HepG2 (cell line): ENCODE measurements around the gene ANKZF1. TPM values are rescaled to one million over a fixed set of nuclear protein-coding genes. Genes with fewer than 3 reads are reported as not detected.

Source experiments
- BATF2 ChIP-seq: sonication (generic); formaldehyde crosslinking; IDR thresholded peaks from 2 replicates; pipeline ENCODE4 v1.8.0; 2022; ENCODE audit warnings: mild to moderate bottlenecking, missing genetic modification reagents, moderate library complexity
- BHLHE40 ChIP-seq: IDR thresholded peaks from 2 replicates; pipeline ENCODE4 v1.6.1; 2011; ENCODE audit warnings: low read length, improper control_type of control experiment
- BRF2 ChIP-seq: sonication (generic); formaldehyde crosslinking; IDR thresholded peaks from 2 replicates; pipeline ENCODE4 v1.8.1; 2022; ENCODE audit warnings: mild to moderate bottlenecking, missing genetic modification reagents
- DDIT3 ChIP-seq: sonication (generic); formaldehyde crosslinking; IDR thresholded peaks from 2 replicates; pipeline ENCODE4 v1.4.0; 2020; ENCODE audit warnings: mild to moderate bottlenecking, missing genetic modification reagents
- HNRNPK ChIP-seq: fragments of 200-400 bp; formaldehyde crosslinking; IDR thresholded peaks from 2 replicates; pipeline ENCODE4 v1.6.1; 2018; ENCODE audit warnings: low read length, low read depth, moderate library complexity, mild to moderate bottlenecking; ENCODE audit not compliant: poor library complexity, severe bottlenecking
- KDM5B ChIP-seq: sonication (generic); formaldehyde crosslinking; IDR thresholded peaks from 2 replicates; pipeline ENCODE4 v1.4.0; 2020; ENCODE audit warnings: missing genetic modification reagents, mild to moderate bottlenecking, borderline replicate concordance
- NFE2L2 ChIP-seq: fragments of 150-350 bp; IDR thresholded peaks from 2 replicates; pipeline ENCODE4 v1.6.1; 2014; ENCODE audit warnings: low read length
- PITX1 ChIP-seq: sonication (generic); formaldehyde crosslinking; IDR thresholded peaks from 2 replicates; pipeline ENCODE4 v1.5.1; 2020; ENCODE audit warnings: mild to moderate bottlenecking, missing genetic modification reagents
- PLRG1 ChIP-seq: fragments of 450-650 bp; conservative IDR thresholded peaks from 2 replicates; pipeline ENCODE4 v1.6.1; 2016
- RARG ChIP-seq: sonication (generic); formaldehyde crosslinking; IDR thresholded peaks from 2 replicates; pipeline ENCODE4 v1.4.0; 2020; ENCODE audit warnings: low read depth, mild to moderate bottlenecking, missing genetic modification reagents
- SKIL ChIP-seq: sonication (generic); formaldehyde crosslinking; IDR thresholded peaks from 2 replicates; pipeline ENCODE4 v1.8.0; 2022; ENCODE audit warnings: missing genetic modification reagents, mild to moderate bottlenecking, moderate library complexity, borderline replicate concordance
- SPEN ChIP-seq: sonication (generic); formaldehyde crosslinking; IDR thresholded peaks from 2 replicates; pipeline ENCODE4 v1.5.1; 2020; ENCODE audit warnings: low read depth, mild to moderate bottlenecking, missing genetic modification reagents
- ZBTB38 ChIP-seq: sonication (generic); formaldehyde crosslinking; IDR thresholded peaks from 2 replicates; pipeline ENCODE4 v1.5.1; 2020; ENCODE audit warnings: mild to moderate bottlenecking, missing genetic modification reagents
- ZNF33A ChIP-seq: sonication (generic); formaldehyde crosslinking; IDR thresholded peaks from 2 replicates; pipeline ENCODE4 v1.5.1; 2020; ENCODE audit warnings: missing genetic modification reagents, mild to moderate bottlenecking, moderate library complexity, borderline replicate concordance
- ZNF512B ChIP-seq: sonication (generic); formaldehyde crosslinking; IDR thresholded peaks from 2 replicates; pipeline ENCODE4 v1.5.1; 2020; ENCODE audit warnings: missing genetic modification reagents, mild to moderate bottlenecking, borderline replicate concordance
- ZNF552 ChIP-seq: sonication (generic); formaldehyde crosslinking; IDR thresholded peaks from 2 replicates; pipeline ENCODE4 v1.9.0; 2022; ENCODE audit warnings: missing genetic modification reagents, mild to moderate bottlenecking, borderline replicate concordance
- ZNF597 ChIP-seq: sonication (generic); formaldehyde crosslinking; IDR thresholded peaks from 2 replicates; pipeline ENCODE4 v1.5.0; 2020; ENCODE audit warnings: missing genetic modification reagents
- ZNF614 ChIP-seq: IDR thresholded peaks from 2 replicates; pipeline ENCODE4 v1.6.1; 2018; ENCODE audit warnings: missing biosample characterization, missing genetic modification reagents, inconsistent platforms, borderline replicate concordance
- ZNF713 ChIP-seq: sonication (generic); formaldehyde crosslinking; IDR thresholded peaks from 2 replicates; pipeline ENCODE4 v1.4.0; 2020; ENCODE audit warnings: mild to moderate bottlenecking, missing genetic modification reagents
- ZNF782 ChIP-seq: sonication (generic); formaldehyde crosslinking; IDR thresholded peaks from 2 replicates; pipeline ENCODE4 v1.4.0; 2020; ENCODE audit warnings: missing genetic modification reagents, mild to moderate bottlenecking, borderline replicate concordance
- polyA plus RNA-seq, 8 experiments: library from polyadenylated mRNA; depleted of rRNA in 3 of 8; stranded (reverse) in 7 of 8; unstranded in 1 of 8; fragments of >200 nt; fragmentation: Illumina TruSeq in 4 of 8; extraction: Trizol in 4 of 8; gene quantifications; 2 replicates each; pipeline versions ENCODE4 v1.2.1 to v1.2.3, GENCODE V29; 2011 to 2016; ENCODE audit warnings: low read depth in 4 of 8, missing spikeins in 1 of 8, mixed read lengths in 1 of 8; ENCODE audit not compliant: insufficient read depth in 1 of 8
- total RNA-seq, 5 experiments: library from RNA; depleted of rRNA; stranded (reverse); fragments of >200 nt; fragmentation: Illumina TruSeq; extraction: Trizol; gene quantifications; 2 replicates each; pipeline ENCODE4 v1.2.3, GENCODE V29; 2016; ENCODE audit warnings: low read depth in 1 of 5

ANKZF1 gene
- total and polyA plus RNA-seq, 2 of the 13 experiments (the other 11 are each of a cell fraction or from before 2014, with no cell fraction given): 25.3 to 128 TPM

- TF ChIP-seq HNRNPK: peak; percentile 44
- peak; percentile 42; the same call in 1 of the 2 replicates for TF ChIP-seq BHLHE40
- TF ChIP-seq ZNF512B (CRISPR knock-in tag): no peak; the same call in 1 of the 2 replicates
- TF ChIP-seq KDM5B (CRISPR knock-in tag): no peak
- 0 out of 2 replicates have a peak, but pooled peaks have one; percentile 1 for TF ChIP-seq ZNF713 (CRISPR knock-in tag)
- no peak for TF ChIP-seq BRF2 (CRISPR knock-in tag)
- TF ChIP-seq SKIL (CRISPR knock-in tag): peak; percentile 19; the same call in 1 of the 2 replicates
- TF ChIP-seq ZNF614: no peak
- no peak for TF ChIP-seq BATF2
- no peak for TF ChIP-seq DDIT3 (CRISPR knock-in tag)
- TF ChIP-seq NFE2L2: peak; percentile 29; the same call in 1 of the 2 replicates
- 0 out of 2 replicates have a peak, but pooled peaks have one; percentile 23 for TF ChIP-seq ZBTB38 (CRISPR knock-in tag)
- TF ChIP-seq SPEN (CRISPR knock-in tag): peak; percentile 9
- TF ChIP-seq ZNF552 (CRISPR knock-in tag): no peak
- no peak for TF ChIP-seq PLRG1
- TF ChIP-seq ZNF33A (CRISPR knock-in tag): no peak
- no peak for TF ChIP-seq PITX1 (CRISPR knock-in tag)
- TF ChIP-seq ZNF782 (CRISPR knock-in tag): no peak
- no peak for TF ChIP-seq ZNF597
- no peak for TF ChIP-seq RARG (CRISPR knock-in tag)
Observed at GRCh38 chr2:219252900-219253752, 23.5 kb downstream of the ANKZF1 start, which contains the start of gene TUBA4B (continued).
